WTC11 (cell line): ENCODE measurements around the gene C7. TPM values are rescaled to one million over a fixed set of nuclear protein-coding genes. Genes with fewer than 3 reads are reported as not detected.

Experiments used
- ATAC-seq: fragments of 200-7000 bp; cut with Tn5 transposase; 2 replicates; pipeline ENCODE4 v1.10.0; 2021; ENCODE audit warnings: mild to moderate bottlenecking, moderate library complexity
- CTCF ChIA-PET: fragments of 300-600 bp; sonication (Branson Sonifier 250); formaldehyde crosslinking; loops from one replicate; lab custom pipeline; 2021; ENCODE audit warnings: antibody characterized with exemption; lab: Charles Lee
- POLR2A ChIA-PET: fragments of 350-600 bp; sonication (Branson Sonifier 250); formaldehyde crosslinking; loops from one replicate; lab custom pipeline; 2021; ENCODE audit warnings: antibody characterized with exemption; lab: Charles Lee
- DNase-seq: peaks from one replicate; pipeline ENCODE4 v3.0.0; 2021; ENCODE audit warnings: low spot score
- H3K27ac Mint-ChIP-seq: 2 replicates; pipeline ENCODE4 v1.8.0; 2021; ENCODE audit warnings: mixed read lengths
- H3K27me3 Mint-ChIP-seq: 2 replicates; pipeline ENCODE4 v1.8.0; 2021; ENCODE audit warnings: low read depth, mild to moderate bottlenecking, moderate library complexity, mixed read lengths
- H3K36me3 Mint-ChIP-seq: 2 replicates; pipeline ENCODE4 v1.8.0; 2021; ENCODE audit warnings: mixed read lengths
- H3K4me1 Mint-ChIP-seq: 2 replicates; pipeline ENCODE4 v1.8.0; 2022; ENCODE audit warnings: mixed read lengths
- H3K4me3 Mint-ChIP-seq: 2 replicates; pipeline ENCODE4 v1.8.0; 2021; ENCODE audit warnings: mild to moderate bottlenecking, moderate library complexity, mixed read lengths
- H3K9me3 Mint-ChIP-seq: 2 replicates; pipeline ENCODE4 v1.8.0; 2021; ENCODE audit warnings: mixed read lengths
- EMX1 ChIP-seq: fragments of 250-450 bp; sonication (Bioruptor Pico); IDR thresholded peaks from 2 replicates; pipeline ENCODE4 v1.8.0; 2021; ENCODE audit warnings: mild to moderate bottlenecking
- GTF2I ChIP-seq: fragments of 250-450 bp; sonication (Bioruptor Pico); conservative IDR thresholded peaks from 2 replicates; pipeline ENCODE4 v1.4.0; 2021; ENCODE audit warnings: mild to moderate bottlenecking
- JAZF1 ChIP-seq: fragments of 250-450 bp; sonication (Bioruptor Pico); IDR thresholded peaks from 2 replicates; pipeline ENCODE4 v1.9.0; 2021; ENCODE audit warnings: moderate library complexity, mild to moderate bottlenecking, inconsistent platforms
- JUN ChIP-seq: sonication (generic); formaldehyde crosslinking; IDR thresholded peaks from 2 replicates; pipeline ENCODE4 v1.8.0; 2023; ENCODE audit warnings: mild to moderate bottlenecking, missing genetic modification reagents
- NFYB ChIP-seq: sonication (generic); formaldehyde crosslinking; conservative IDR thresholded peaks from 2 replicates; pipeline ENCODE4 v1.8.0; 2022; ENCODE audit warnings: low read depth, missing genetic modification reagents
- NR2C2 ChIP-seq: sonication (generic); formaldehyde crosslinking; IDR thresholded peaks from 2 replicates; pipeline ENCODE4 v1.8.0; 2022; ENCODE audit warnings: mild to moderate bottlenecking, missing genetic modification reagents
- RORB ChIP-seq: fragments of 250-450 bp; sonication (Bioruptor Pico); IDR thresholded peaks from 2 replicates; pipeline ENCODE4 v1.9.0; 2021; ENCODE audit warnings: mild to moderate bottlenecking
- SP1 ChIP-seq: sonication (generic); formaldehyde crosslinking; conservative IDR thresholded peaks from 2 replicates; pipeline ENCODE4 v1.8.1; 2022; ENCODE audit warnings: missing genetic modification reagents
- ZBTB21 ChIP-seq: sonication (generic); formaldehyde crosslinking; IDR thresholded peaks from 2 replicates; pipeline ENCODE4 v1.8.1; 2023; ENCODE audit warnings: mild to moderate bottlenecking, missing genetic modification reagents, borderline replicate concordance
- ZNF232 ChIP-seq: sonication (generic); formaldehyde crosslinking; IDR thresholded peaks from 2 replicates; pipeline ENCODE4 v1.8.0; 2022; ENCODE audit warnings: mild to moderate bottlenecking, missing genetic modification reagents
- ZNF317 ChIP-seq: sonication (generic); formaldehyde crosslinking; IDR thresholded peaks from 2 replicates; pipeline ENCODE4 v1.8.1; 2023; ENCODE audit warnings: low read depth, mild to moderate bottlenecking, moderate library complexity, missing genetic modification reagents, borderline replicate concordance
- total RNA-seq: library from RNA; stranded (reverse); gene quantifications from 3 replicates; pipeline ENCODE4 v1.2.3, GENCODE V29; 2021
- TF ChIP-seq, protein P1 (sequence below): sonication (generic); formaldehyde crosslinking; IDR thresholded peaks from 2 replicates; pipeline ENCODE4 v1.8.0; 2023; ENCODE audit warnings: missing genetic modification reagents, mild to moderate bottlenecking, borderline replicate concordance
- TF ChIP-seq, protein P2 (sequence below): sonication (generic); formaldehyde crosslinking; IDR thresholded peaks from 2 replicates; pipeline ENCODE4 v1.8.1; 2022; ENCODE audit warnings: mild to moderate bottlenecking, missing genetic modification reagents, moderate library complexity, borderline replicate concordance
- TF ChIP-seq, protein P3 (sequence below): sonication (generic); formaldehyde crosslinking; IDR thresholded peaks from 2 replicates; pipeline ENCODE4 v1.8.1; 2022; ENCODE audit warnings: mild to moderate bottlenecking, moderate library complexity, missing genetic modification reagents
- TF ChIP-seq, protein P4 (sequence below): fragments of 250-450 bp; sonication (Bioruptor Pico); IDR thresholded peaks from 2 replicates; pipeline ENCODE4 v1.9.0; 2021; ENCODE audit warnings: mild to moderate bottlenecking
- TF ChIP-seq, protein P5 (sequence below): sonication (generic); formaldehyde crosslinking; IDR thresholded peaks from 2 replicates; pipeline ENCODE4 v1.8.0; 2022; ENCODE audit warnings: mild to moderate bottlenecking, missing genetic modification reagents
- TF ChIP-seq, protein P6 (sequence below): sonication (generic); formaldehyde crosslinking; IDR thresholded peaks from 2 replicates; pipeline ENCODE4 v1.8.1; 2022; ENCODE audit warnings: low read depth, mild to moderate bottlenecking, moderate library complexity, missing genetic modification reagents, borderline replicate concordance
- TF ChIP-seq, protein P7 (sequence below): sonication (generic); formaldehyde crosslinking; IDR thresholded peaks from 2 replicates; pipeline ENCODE4 v1.8.1; 2023; ENCODE audit warnings: mild to moderate bottlenecking, missing genetic modification reagents, moderate library complexity
- TF ChIP-seq, protein P8 (sequence below): sonication (generic); formaldehyde crosslinking; IDR thresholded peaks from 2 replicates; pipeline ENCODE4 v1.8.1; 2023; ENCODE audit warnings: mild to moderate bottlenecking, moderate library complexity, missing genetic modification reagents
- TF ChIP-seq, protein P9 (sequence below): sonication (generic); formaldehyde crosslinking; IDR thresholded peaks from 2 replicates; pipeline ENCODE4 v1.8.1; 2023; ENCODE audit warnings: mild to moderate bottlenecking, missing genetic modification reagents
- TF ChIP-seq, protein P10 (sequence below): fragments of 250-450 bp; sonication (Bioruptor Pico); IDR thresholded peaks from 2 replicates; pipeline ENCODE4 v1.9.0; 2021; ENCODE audit warnings: moderate library complexity, mild to moderate bottlenecking, inconsistent platforms, borderline replicate concordance

The C7 gene
- total RNA-seq, 1 experiment from 2014 or later: 4.5 TPM

DNA sequence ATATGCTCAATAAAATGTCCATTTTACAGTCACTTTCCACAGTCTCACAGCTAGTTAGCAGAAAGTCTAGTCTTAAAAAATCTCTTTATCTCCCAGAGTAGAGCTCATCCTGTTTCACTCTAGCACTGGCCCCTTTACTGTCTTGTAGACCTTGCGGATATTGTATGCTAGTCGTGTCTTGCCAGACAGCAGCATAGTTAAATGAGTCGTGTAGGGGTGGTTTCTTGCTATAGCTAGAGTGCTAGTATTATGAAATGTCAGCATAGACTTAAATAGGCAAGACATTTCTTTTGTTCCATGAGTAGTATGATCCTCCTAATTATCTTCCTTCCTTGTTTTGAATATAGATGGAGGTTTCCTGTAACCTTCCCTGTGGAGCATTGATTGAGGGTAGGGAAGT lies 77.4 kb downstream of the C7 start:
- TF ChIP-seq, protein P1, sequence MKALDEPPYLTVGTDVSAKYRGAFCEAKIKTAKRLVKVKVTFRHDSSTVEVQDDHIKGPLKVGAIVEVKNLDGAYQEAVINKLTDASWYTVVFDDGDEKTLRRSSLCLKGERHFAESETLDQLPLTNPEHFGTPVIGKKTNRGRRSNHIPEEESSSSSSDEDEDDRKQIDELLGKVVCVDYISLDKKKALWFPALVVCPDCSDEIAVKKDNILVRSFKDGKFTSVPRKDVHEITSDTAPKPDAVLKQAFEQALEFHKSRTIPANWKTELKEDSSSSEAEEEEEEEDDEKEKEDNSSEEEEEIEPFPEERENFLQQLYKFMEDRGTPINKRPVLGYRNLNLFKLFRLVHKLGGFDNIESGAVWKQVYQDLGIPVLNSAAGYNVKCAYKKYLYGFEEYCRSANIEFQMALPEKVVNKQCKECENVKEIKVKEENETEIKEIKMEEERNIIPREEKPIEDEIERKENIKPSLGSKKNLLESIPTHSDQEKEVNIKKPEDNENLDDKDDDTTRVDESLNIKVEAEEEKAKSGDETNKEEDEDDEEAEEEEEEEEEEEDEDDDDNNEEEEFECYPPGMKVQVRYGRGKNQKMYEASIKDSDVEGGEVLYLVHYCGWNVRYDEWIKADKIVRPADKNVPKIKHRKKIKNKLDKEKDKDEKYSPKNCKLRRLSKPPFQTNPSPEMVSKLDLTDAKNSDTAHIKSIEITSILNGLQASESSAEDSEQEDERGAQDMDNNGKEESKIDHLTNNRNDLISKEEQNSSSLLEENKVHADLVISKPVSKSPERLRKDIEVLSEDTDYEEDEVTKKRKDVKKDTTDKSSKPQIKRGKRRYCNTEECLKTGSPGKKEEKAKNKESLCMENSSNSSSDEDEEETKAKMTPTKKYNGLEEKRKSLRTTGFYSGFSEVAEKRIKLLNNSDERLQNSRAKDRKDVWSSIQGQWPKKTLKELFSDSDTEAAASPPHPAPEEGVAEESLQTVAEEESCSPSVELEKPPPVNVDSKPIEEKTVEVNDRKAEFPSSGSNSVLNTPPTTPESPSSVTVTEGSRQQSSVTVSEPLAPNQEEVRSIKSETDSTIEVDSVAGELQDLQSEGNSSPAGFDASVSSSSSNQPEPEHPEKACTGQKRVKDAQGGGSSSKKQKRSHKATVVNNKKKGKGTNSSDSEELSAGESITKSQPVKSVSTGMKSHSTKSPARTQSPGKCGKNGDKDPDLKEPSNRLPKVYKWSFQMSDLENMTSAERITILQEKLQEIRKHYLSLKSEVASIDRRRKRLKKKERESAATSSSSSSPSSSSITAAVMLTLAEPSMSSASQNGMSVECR: no peak
- TF ChIP-seq ZNF317 (CRISPR knock-in tag): no peak
- TF ChIP-seq NR2C2 (CRISPR knock-in tag): no peak
- TF ChIP-seq, protein P2, sequence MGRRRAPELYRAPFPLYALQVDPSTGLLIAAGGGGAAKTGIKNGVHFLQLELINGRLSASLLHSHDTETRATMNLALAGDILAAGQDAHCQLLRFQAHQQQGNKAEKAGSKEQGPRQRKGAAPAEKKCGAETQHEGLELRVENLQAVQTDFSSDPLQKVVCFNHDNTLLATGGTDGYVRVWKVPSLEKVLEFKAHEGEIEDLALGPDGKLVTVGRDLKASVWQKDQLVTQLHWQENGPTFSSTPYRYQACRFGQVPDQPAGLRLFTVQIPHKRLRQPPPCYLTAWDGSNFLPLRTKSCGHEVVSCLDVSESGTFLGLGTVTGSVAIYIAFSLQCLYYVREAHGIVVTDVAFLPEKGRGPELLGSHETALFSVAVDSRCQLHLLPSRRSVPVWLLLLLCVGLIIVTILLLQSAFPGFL (CRISPR knock-in tag): no peak
- TF ChIP-seq, protein P3, sequence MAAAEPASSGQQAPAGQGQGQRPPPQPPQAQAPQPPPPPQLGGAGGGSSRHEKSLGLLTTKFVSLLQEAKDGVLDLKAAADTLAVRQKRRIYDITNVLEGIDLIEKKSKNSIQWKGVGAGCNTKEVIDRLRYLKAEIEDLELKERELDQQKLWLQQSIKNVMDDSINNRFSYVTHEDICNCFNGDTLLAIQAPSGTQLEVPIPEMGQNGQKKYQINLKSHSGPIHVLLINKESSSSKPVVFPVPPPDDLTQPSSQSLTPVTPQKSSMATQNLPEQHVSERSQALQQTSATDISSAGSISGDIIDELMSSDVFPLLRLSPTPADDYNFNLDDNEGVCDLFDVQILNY: no peak
- no peak for TF ChIP-seq JUN (CRISPR knock-in tag)
- no peak for TF ChIP-seq ZBTB21 (CRISPR knock-in tag)
- TF ChIP-seq ZNF232 (CRISPR knock-in tag): no peak
- TF ChIP-seq GTF2I (CRISPR knock-in tag): no peak
- TF ChIP-seq, protein P4, sequence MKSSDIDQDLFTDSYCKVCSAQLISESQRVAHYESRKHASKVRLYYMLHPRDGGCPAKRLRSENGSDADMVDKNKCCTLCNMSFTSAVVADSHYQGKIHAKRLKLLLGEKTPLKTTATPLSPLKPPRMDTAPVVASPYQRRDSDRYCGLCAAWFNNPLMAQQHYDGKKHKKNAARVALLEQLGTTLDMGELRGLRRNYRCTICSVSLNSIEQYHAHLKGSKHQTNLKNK (CRISPR knock-in tag): no peak
- no peak for TF ChIP-seq RORB (CRISPR knock-in tag)
- TF ChIP-seq SP1 (CRISPR knock-in tag): no peak
- TF ChIP-seq EMX1 (CRISPR knock-in tag): no peak
- no peak for TF ChIP-seq JAZF1 (CRISPR knock-in tag)
- no peak for TF ChIP-seq NFYB
- TF ChIP-seq, protein P5, sequence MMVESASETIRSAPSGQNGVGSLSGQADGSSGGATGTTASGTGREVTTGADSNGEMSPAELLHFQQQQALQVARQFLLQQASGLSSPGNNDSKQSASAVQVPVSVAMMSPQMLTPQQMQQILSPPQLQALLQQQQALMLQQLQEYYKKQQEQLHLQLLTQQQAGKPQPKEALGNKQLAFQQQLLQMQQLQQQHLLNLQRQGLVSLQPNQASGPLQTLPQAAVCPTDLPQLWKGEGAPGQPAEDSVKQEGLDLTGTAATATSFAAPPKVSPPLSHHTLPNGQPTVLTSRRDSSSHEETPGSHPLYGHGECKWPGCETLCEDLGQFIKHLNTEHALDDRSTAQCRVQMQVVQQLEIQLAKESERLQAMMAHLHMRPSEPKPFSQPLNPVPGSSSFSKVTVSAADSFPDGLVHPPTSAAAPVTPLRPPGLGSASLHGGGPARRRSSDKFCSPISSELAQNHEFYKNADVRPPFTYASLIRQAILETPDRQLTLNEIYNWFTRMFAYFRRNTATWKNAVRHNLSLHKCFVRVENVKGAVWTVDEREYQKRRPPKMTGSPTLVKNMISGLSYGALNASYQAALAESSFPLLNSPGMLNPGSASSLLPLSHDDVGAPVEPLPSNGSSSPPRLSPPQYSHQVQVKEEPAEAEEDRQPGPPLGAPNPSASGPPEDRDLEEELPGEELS: no peak
- TF ChIP-seq, protein P6, sequence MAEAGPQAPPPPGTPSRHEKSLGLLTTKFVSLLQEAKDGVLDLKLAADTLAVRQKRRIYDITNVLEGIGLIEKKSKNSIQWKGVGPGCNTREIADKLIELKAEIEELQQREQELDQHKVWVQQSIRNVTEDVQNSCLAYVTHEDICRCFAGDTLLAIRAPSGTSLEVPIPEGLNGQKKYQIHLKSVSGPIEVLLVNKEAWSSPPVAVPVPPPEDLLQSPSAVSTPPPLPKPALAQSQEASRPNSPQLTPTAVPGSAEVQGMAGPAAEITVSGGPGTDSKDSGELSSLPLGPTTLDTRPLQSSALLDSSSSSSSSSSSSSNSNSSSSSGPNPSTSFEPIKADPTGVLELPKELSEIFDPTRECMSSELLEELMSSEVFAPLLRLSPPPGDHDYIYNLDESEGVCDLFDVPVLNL (CRISPR knock-in tag): no peak
- no peaks in the 10 kb centered on the region for H3K27me3 Mint-ChIP-seq
- DNase-seq (no peak), ATAC-seq (no peak)
- ChIA-PET CTCF (no interaction called here), POLR2A (no interaction called here)
- no peak overlapping the region for H3K4me3 Mint-ChIP-seq
- 0 out of 2 replicates have a peak, but pooled peaks cover 7% of the 10 kb centered on the region for H3K36me3 Mint-ChIP-seq
- no peaks in the 10 kb centered on the region for H3K4me1 Mint-ChIP-seq
- H3K9me3 Mint-ChIP-seq: peaks cover 14% of the 10 kb centered on the region
- no peak overlapping the region for H3K27ac Mint-ChIP-seq

DNA sequence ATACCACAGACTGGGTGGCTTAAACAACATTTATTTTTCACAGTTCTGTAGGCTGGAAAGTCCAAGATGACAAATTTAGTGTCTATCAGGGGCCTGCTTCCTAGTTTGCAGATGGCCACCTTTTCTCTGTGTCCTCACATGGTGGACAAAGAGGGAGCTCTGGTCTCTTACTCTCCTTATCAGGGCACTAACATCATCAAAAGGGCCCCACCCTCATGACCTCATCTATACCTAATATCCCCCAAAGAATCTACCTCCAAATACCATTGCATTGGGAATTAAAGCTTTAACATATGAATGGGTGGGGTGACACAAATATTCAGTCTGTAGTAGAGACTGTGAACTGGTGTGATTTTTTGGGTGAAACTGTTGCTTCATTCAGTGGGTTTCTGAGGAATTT lies 78.1 kb downstream of the C7 start:
- no peak for ATAC-seq
- Mint-ChIP-seq H3K9me3 (peaks cover 18% of the 10 kb centered on the region), H3K4me1 (no peaks in the 10 kb centered on the region), H3K36me3 (0 out of 2 replicates have a peak, but pooled peaks cover 7% of the 10 kb centered on the region), H3K27ac (no peak overlapping the region), H3K27me3 (no peaks in the 10 kb centered on the region), H3K4me3 (no peak overlapping the region)
- DNase-seq: no peak
- CTCF ChIA-PET: no interaction called here
- POLR2A ChIA-PET: no interaction called here
- TF ChIP-seq, protein P7, sequence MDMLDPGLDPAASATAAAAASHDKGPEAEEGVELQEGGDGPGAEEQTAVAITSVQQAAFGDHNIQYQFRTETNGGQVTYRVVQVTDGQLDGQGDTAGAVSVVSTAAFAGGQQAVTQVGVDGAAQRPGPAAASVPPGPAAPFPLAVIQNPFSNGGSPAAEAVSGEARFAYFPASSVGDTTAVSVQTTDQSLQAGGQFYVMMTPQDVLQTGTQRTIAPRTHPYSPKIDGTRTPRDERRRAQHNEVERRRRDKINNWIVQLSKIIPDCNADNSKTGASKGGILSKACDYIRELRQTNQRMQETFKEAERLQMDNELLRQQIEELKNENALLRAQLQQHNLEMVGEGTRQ (CRISPR knock-in tag): no peak
- TF ChIP-seq JUN (CRISPR knock-in tag): no peak
- no peak for TF ChIP-seq JAZF1 (CRISPR knock-in tag)
- TF ChIP-seq, protein P8, sequence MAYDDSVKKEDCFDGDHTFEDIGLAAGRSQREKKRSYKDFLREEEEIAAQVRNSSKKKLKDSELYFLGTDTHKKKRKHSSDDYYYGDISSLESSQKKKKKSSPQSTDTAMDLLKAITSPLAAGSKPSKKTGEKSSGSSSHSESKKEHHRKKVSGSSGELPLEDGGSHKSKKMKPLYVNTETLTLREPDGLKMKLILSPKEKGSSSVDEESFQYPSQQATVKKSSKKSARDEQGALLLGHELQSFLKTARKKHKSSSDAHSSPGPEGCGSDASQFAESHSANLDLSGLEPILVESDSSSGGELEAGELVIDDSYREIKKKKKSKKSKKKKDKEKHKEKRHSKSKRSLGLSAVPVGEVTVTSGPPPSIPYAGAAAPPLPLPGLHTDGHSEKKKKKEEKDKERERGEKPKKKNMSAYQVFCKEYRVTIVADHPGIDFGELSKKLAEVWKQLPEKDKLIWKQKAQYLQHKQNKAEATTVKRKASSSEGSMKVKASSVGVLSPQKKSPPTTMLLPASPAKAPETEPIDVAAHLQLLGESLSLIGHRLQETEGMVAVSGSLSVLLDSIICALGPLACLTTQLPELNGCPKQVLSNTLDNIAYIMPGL (CRISPR knock-in tag): no peak
- TF ChIP-seq, protein P9, sequence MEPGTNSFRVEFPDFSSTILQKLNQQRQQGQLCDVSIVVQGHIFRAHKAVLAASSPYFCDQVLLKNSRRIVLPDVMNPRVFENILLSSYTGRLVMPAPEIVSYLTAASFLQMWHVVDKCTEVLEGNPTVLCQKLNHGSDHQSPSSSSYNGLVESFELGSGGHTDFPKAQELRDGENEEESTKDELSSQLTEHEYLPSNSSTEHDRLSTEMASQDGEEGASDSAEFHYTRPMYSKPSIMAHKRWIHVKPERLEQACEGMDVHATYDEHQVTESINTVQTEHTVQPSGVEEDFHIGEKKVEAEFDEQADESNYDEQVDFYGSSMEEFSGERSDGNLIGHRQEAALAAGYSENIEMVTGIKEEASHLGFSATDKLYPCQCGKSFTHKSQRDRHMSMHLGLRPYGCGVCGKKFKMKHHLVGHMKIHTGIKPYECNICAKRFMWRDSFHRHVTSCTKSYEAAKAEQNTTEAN: no peak
- TF ChIP-seq, protein P10, sequence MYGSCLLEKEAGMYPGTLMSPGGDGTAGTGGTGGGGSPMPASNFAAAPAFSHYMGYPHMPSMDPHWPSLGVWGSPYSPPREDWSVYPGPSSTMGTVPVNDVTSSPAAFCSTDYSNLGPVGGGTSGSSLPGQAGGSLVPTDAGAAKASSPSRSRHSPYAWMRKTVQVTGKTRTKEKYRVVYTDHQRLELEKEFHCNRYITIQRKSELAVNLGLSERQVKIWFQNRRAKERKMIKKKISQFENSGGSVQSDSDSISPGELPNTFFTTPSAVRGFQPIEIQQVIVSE (CRISPR knock-in tag): no peak
